IPS DF 6.9 (cell line): Measurements from ENCODE around the gene SERPINE2.

Experiments used
- DNase-seq: peaks from one replicate; pipeline ENCODE4 v3.0.0-alpha.2; 2013; ENCODE audit warnings: low read depth, low spot score
- H3K27ac ChIP-seq: one replicate; pipeline ENCODE4 v1.5.1; 2013; ENCODE audit warnings: low read length, control low read depth
- H3K27me3 ChIP-seq: 2 replicates; pipeline ENCODE4 v1.6.1; 2013; ENCODE audit warnings: mild to moderate bottlenecking, low read length; ENCODE audit not compliant: control insufficient read depth, insufficient read depth
- H3K36me3 ChIP-seq: 2 replicates; pipeline ENCODE4 v1.6.1; 2013; ENCODE audit warnings: low read length; ENCODE audit not compliant: control insufficient read depth, insufficient read depth
- H3K4me1 ChIP-seq: 2 replicates; pipeline ENCODE4 v1.6.1; 2013; ENCODE audit warnings: low read length; ENCODE audit not compliant: control insufficient read depth, insufficient read depth
- H3K4me3 ChIP-seq: 2 replicates; pipeline ENCODE4 v1.5.1; 2013; ENCODE audit warnings: mild to moderate bottlenecking, low read length
- H3K9me3 ChIP-seq: 2 replicates; pipeline ENCODE4 v1.6.1; 2013; ENCODE audit warnings: low read length, inconsistent platforms; ENCODE audit not compliant: control insufficient read depth, insufficient read depth
- whole genome bisulfite sequencing: extraction: QIAGEN DNeasy Blood & Tissue Kit; methylation state at CpG from one replicate; pipeline ENCODE4 v1.1.7; 2013; ENCODE audit warnings: mixed read lengths, missing lambda C conversion rate; ENCODE audit not compliant: insufficient read length, insufficient coverage; 5-methylcytosine and 5-hydroxymethylcytosine counted together

Gene SERPINE2

DNA sequence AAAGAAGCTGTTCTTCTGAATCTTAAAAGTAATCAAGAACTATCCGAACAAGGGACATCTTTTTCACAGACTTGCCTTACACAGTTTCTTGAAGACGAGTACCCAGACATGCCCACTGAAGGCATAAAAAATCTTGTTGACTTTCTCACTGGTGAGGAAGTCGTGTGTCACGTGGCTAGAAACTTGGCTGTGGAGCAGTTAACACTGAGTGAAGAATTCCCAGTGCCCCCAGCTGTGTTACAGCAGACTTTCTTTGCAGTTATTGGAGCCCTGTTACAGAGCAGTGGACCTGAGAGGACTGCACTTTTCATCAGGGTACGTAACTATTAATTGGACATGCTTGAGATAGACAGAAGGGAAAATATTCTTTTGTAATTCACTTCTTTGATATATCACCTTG lies 79.4 kb downstream of the SERPINE2 start:
- no peak for DNase-seq
- H3K4me1 ChIP-seq: no peaks in the 10 kb centered on the region; the same call in 1 of the 2 replicates
- H3K4me3 ChIP-seq: no peak overlapping the region
- H3K27ac ChIP-seq: no peak overlapping the region
- WGBS: no CpG with 5 or more reads among the region's 5 CpGs
- no peaks in the 10 kb centered on the region for H3K9me3 ChIP-seq
- no peaks in the 10 kb centered on the region for H3K27me3 ChIP-seq
- H3K36me3 ChIP-seq: peaks cover 6% of the 10 kb centered on the region; the same call in 1 of the 2 replicates

DNA sequence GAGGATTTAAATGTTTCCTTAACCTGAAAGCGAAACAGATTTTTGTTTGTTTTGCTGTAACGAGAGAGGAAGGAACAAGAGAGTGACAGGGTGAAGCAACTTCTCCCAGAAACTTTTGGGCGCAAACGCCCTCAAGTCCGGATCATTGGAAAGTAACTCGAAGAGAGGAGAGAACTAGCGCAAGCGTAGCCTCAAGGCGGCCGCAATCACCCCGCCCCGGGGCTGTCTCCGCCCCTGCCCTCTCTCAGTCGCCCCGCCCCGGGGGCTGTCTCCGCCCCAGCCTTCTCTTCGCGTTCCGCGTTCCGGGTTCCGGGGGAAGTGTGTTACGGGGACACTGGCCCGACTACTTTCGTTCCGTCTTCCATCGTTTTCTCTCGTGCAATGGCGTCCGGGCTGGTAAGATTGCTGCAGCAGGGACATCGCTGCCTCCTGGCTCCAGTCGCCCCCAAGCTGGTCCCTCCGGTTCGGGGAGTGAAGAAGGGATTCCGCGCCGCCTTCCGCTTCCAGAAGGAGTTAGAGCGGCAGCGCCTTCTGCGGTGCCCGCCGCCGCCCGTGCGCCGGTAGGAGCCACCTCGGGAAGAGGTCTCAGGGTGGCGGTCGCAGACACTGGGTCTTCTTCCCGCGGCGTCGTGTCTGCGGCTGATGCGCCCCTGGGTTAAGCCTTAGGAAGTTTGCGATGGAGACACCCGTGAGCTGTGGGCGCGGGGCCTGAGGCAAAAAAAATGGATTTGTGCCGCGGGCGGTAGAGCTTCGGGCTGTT lies 81.8 kb downstream of the SERPINE2 start, which contains the start of gene MRPL44:
TSS of gene MRPL44 (plus strand) at position 372 of the 760 bp plus-strand sequence. CDS start at position 382, 10 bp downstream.
- DNase-seq: peak; percentile 84
- Histone ChIP-seq H3K9me3 (no peaks in the 10 kb centered on the region), H3K27ac (no peak within 1 kb of the TSS), H3K4me1 (no peaks in the 10 kb centered on the region; the same call in 1 of the 2 replicates), H3K4me3 (peak within 1 kb of the TSS; percentile 96), H3K36me3 (peaks cover 6% of the 10 kb centered on the region; the same call in 1 of the 2 replicates), H3K27me3 (no peaks in the 10 kb centered on the region)
- WGBS: no CpG with 5 or more reads among the region's 65 CpGs

DNA sequence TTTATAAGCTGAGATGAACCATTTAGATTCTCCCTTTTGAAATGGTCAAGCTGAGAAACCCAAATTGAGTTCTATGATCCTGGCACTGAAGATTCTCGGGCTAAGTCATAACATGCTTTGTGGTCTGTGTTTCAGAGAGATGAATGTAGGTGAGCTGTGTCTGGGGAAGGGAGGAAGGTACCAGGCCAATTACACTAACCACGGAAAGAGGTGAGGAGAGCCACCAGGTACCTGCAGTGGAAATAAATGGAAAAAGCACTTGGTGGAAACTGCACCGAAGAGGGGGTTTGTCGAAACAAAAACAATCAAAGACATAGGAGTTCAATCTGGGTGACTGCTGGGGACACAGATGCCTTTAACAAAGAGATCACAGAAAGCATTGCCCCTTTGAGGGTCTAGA lies 82.8 kb downstream of the SERPINE2 start:
- H3K4me3 ChIP-seq: no peak overlapping the region
- H3K9me3 ChIP-seq: no peaks in the 10 kb centered on the region
- WGBS: no CpG with 5 or more reads among the region's 4 CpGs
- H3K4me1 ChIP-seq: peaks cover 2% of the 10 kb centered on the region; the same call in 1 of the 2 replicates
- peaks cover 6% of the 10 kb centered on the region; the same call in 1 of the 2 replicates for H3K36me3 ChIP-seq
- no peak for DNase-seq
- H3K27ac ChIP-seq: no peak overlapping the region
- H3K27me3 ChIP-seq: no peaks in the 10 kb centered on the region

DNA sequence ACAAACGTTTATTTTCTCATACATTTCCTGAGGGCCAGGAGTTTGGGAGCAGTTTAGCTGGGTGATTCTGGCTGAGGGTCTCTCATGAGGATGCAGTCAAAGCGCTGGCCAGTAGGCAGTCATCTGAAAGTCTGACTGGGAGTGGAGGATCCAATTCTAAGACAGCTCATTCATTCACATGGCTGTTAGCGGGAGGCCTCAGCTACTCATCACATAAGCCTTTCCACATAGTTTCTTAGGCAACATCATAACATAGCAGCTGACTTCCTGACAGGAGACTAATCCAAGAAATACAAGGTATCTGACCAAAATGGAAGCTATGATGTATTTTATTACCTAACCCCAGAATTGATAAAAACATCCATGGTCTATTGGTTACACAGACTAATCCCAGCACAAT lies 84.7 kb downstream of the SERPINE2 start:
- Histone ChIP-seq H3K27me3 (no peaks in the 10 kb centered on the region), H3K27ac (no peak overlapping the region), H3K4me3 (no peak overlapping the region), H3K4me1 (peaks cover 2% of the 10 kb centered on the region; the same call in 1 of the 2 replicates), H3K9me3 (no peaks in the 10 kb centered on the region), H3K36me3 (no peaks in the 10 kb centered on the region)
- no peak for DNase-seq
- no CpG with 5 or more reads among the region's 3 CpGs for WGBS

DNA sequence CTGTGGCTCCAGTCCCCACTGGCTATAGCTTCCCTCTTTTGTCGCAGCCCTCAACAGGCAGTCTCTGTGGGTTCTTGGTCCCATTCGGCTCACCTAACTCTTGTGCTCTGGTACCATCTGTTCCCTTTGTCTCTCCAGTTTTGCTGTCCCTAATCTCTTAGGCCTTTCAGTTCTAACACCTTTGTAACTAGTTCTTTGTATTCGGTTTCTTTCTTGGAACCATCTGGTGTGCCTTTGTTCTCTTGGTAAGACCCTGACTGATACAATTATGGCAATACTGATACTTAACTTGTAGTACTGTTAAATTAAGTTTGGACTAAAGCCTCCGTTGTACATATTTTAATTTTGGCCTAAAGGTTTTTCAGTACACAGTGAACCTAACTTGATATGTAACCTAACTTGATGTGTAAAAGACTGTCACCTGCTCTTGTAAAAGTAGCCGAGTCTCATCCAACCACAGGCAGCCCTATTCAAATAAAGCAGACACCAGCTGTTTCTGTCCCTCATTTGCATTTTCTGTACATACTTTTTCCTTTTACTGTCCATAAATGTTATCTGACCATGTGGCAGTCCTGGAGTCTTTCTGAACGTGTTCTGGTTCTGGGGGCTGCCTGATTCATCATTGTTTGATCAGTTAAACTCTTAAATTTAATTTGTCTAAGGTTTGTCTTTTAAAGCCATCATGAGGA lies 86.7 kb downstream of the SERPINE2 start:
- no peaks in the 10 kb centered on the region for H3K9me3 ChIP-seq
- no peaks in the 10 kb centered on the region for H3K36me3 ChIP-seq
- no peak overlapping the region for H3K4me3 ChIP-seq
- no peaks in the 10 kb centered on the region for H3K27me3 ChIP-seq
- H3K27ac ChIP-seq: no peak overlapping the region
- H3K4me1 ChIP-seq: peaks cover 3% of the 10 kb centered on the region; the same call in 1 of the 2 replicates
- no CpG with 5 or more reads among the region's 6 CpGs for WGBS
- DNase-seq: no peak

DNA sequence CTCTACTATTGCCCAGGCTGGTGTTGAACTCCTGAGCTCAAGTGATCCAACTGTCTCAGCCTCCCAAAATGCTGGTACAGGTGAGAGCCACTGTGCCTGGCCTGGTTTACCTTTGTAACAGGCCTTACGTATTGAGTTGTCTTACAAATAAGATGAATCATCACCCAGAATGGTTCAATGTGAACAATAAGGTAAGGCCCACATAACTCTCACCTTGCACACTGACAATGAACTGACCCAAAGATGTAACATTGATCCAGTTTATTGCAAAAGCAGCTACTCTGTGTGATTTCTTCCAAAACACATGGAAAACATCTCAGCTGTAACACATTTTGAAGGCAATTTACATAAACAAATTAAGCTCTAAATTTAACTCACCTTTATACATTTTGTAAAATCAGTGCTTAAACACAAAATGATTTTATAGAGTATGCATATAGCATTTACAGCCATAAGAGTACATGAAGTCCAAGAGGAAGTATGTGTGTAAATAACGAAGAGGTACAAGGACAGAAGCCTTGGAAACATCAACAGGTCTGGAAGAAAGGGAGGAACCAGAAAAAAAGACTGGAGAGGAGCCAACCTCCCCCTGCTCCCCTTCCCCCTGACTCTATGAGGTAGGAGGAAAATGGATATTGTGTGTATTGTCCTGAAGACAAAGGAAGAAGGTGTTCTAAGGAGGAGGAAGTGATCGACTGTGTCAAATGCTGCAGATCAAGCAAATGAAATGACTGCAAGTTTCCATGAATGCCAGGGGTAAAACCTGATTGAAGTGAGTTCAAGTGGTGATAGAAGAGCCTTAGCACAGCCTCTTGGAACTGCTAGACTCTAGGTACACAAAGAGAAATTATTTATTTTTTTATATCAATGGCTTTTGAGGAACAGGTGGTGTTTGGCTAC lies 88.4 kb downstream of the SERPINE2 start:
- Histone ChIP-seq H3K4me3 (no peak overlapping the region), H3K27ac (no peak overlapping the region), H3K27me3 (no peaks in the 10 kb centered on the region), H3K9me3 (no peaks in the 10 kb centered on the region), H3K36me3 (no peaks in the 10 kb centered on the region), H3K4me1 (peaks cover 4% of the 10 kb centered on the region; the same call in 1 of the 2 replicates)
- no peak for DNase-seq
- no CpG with 5 or more reads among the region's 3 CpGs for WGBS

DNA sequence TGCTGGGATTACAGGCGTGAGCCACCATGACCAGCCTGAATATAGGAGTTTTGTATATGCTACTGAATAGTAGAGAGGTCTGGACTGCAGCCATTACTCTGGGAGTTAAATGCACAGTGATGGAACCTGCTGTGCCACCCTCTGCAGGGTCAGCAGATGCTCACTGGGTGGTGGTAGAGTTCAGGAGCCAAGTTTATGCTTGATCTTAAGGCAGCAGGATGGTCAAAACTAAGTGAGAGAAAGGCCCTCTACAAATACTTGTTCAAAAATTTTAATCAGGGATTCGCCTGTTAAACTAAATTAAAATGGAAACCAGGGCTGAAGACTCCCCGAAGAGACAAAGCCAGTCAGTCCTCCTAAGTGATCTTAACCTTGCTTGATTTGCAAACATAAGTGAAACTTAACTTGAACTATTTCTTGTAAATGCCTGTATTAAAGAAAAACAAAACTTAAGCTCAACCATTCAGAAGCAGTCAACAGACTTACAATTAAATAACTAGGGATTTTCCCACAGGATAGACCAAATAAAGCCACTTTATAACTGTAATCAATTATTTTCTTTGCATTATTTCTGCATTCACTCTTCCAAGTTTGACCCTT lies 89.7 kb downstream of the SERPINE2 start:
- WGBS: no CpG with 5 or more reads among the region's 3 CpGs
- no peak for DNase-seq
- Histone ChIP-seq H3K9me3 (no peaks in the 10 kb centered on the region), H3K36me3 (no peaks in the 10 kb centered on the region), H3K27me3 (no peaks in the 10 kb centered on the region), H3K27ac (no peak overlapping the region), H3K4me1 (peaks cover 4% of the 10 kb centered on the region; the same call in 1 of the 2 replicates), H3K4me3 (no peak overlapping the region)

DNA sequence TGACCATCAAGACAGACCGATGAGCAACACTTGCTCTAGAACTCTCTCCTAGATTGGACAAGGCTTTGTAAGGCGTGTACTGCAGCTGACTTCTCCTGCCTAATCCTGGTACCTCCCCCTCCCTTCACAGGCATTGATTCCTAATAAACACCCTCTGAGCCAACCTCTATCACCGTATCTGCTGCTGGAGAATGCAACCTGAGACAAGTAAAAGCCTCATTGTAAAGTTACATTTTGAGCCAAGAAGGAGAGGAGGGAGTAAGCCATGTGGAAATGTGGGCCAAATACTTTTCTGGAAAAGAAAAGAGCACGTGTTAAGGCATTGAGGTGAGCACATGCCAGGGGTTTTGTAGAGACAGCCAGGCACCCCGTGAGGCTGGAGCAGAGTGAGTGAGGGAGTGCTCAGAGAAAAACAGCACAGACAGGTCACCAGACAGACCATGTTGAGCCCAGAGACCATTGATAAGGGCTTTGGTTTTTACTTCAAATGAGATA lies 91.3 kb downstream of the SERPINE2 start:
- no peaks in the 10 kb centered on the region for H3K36me3 ChIP-seq
- DNase-seq: no peak
- peaks cover 6% of the 10 kb centered on the region; the same call in 1 of the 2 replicates for H3K4me1 ChIP-seq
- H3K27me3 ChIP-seq: no peaks in the 10 kb centered on the region
- no CpG with 5 or more reads among the region's 5 CpGs for WGBS
- no peak overlapping the region for H3K4me3 ChIP-seq
- H3K27ac ChIP-seq: no peak overlapping the region
- H3K9me3 ChIP-seq: no peaks in the 10 kb centered on the region

DNA sequence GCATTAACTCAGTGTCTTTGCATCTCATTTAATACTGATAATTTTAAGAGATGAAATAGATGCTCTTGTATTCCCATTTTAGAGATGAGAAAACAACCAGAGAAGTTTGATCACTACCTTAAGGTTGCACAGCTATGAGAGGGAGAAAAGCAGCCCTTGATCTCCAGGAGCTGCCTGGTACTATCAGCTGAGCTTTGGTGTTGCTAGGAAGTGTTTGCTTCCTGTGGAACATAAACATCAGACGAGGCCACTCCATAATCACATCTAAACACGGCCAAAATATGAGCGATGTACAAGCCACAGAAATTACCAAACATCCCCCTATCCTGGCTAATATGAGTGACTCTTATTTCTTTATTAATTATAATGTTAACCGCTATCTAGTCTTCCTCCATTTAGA lies 93.3 kb downstream of the SERPINE2 start:
- no peak for DNase-seq
- no peak overlapping the region for H3K4me3 ChIP-seq
- WGBS: no CpG with 5 or more reads among the region's 4 CpGs
- H3K4me1 ChIP-seq: peaks cover 4% of the 10 kb centered on the region; the same call in 1 of the 2 replicates
- no peaks in the 10 kb centered on the region for H3K27me3 ChIP-seq
- H3K27ac ChIP-seq: no peak overlapping the region
- H3K9me3 ChIP-seq: no peaks in the 10 kb centered on the region
- no peaks in the 10 kb centered on the region for H3K36me3 ChIP-seq
